G401 (cell line): ENCODE measurements around the gene HCN2. TPM values are rescaled to one million over a fixed set of nuclear protein-coding genes. Genes with fewer than 3 reads are reported as not detected.
"Not testable (repeated sequence)": the region's sequence is repeated elsewhere in the genome, so short reads cannot be mapped to it uniquely, and the experiment has no call there.

Experiments used
- DNase-seq: peaks from one replicate; pipeline ENCODE4 v3.0.0-alpha.2; 2015; ENCODE audit warnings: low spot score
- in situ Hi-C: cut with HindIII; loops from 2 replicates; pipeline ENCODE4 v1.10.0; 2016; ENCODE audit warnings: low sequenced_read_pairs, mixed read lengths
- total RNA-seq: library from RNA; depleted of rRNA; stranded (reverse); fragments of >200 nt; shearing (Covaris generic); gene quantifications from 2 replicates; pipeline ENCODE4 v1.2.3, GENCODE V29; 2014

The HCN2 gene
- total RNA-seq, 1 experiment from 2014 or later = 6.0 TPM

DNA sequence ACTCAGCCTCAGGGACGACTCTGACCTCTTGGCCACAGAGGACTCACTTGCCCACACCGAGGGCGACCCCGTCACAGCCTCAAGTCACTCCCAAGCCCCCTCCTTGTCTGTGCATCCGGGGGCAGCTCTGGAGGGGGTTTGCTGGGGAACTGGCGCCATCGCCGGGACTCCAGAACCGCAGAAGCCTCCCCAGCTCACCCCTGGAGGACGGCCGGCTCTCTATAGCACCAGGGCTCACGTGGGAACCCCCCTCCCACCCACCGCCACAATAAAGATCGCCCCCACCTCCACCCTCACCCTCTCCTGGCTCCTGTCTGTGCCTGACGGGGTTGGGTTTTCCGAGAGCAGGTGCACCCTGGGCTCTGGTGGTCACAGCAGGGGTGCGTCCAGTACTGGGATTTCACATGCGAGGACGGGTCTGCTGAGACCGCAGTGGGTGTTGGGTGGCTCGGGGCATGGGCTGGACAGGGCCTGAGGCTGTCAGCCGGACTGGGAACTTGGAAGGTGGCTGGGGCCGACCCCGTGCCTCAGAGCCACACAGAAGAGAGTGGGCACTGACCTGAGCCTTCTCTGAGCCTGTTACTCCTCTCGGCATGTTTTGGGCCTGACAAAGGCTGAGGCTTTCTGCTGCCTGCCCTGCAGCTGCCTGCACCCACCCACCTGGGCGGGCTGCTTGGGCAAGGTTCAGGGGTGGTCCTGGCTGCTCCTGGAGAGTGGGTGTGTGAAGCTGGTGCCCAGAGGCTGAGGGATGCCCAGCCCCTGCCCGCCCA, 6.3 kb upstream of the HCN2 start:
- no peak for DNase-seq
- in situ Hi-C loops = no loop called here

DNA sequence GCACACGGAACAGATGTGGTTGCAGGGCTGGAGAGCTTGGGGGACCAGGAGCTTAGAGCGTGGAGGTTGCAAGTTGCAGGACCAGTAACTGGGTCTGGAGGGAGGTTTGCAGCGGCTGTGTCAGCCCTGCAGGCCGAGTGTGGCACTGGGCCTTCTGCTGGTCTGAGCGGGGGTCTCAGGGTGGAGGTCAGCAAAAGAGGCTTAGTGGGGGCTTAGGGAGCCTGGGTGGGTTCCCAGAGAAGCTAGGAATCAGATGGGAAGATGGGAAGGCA, 5.8 kb upstream of the HCN2 start:
- no peak for DNase-seq
- in situ Hi-C loops = no loop called here

DNA sequence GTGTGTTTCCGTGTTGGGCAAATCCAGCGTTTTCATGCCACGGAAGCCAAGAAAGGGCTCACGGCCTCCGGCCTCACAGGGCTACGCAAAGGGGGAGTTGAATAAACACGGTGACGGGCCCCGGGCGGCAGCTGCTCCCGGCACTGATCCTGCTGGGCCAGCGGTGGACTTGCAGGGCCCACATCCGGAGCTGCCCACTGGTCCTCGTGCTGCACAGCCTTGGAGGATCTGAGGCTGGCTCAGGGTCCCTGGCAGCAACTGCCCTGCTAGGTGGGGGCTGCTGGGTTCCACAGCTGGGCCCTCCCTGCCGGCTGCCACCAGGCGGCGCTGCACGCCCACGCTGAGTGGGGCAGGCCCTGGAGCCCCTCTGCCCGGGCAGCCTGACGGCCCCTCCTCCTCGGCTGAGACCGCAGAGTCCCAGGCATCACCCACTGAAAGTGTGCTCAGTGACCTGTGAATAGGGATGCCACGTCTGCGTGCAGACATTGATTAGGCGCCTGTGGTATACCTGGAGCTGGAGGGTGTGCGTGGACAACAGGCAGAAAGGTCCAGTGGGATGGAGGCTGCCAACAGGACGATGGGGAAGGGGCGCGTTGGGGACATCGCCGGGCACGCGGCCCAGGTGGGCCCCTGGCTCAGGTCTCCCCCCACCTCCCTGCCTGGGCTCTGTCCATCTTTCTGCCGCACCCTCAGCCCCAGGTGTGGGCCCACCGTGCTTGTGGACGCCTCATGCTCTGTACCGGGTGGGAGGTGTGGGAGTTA, 5.3 kb upstream of the HCN2 start:
- DNase-seq = no peak
- in situ Hi-C loops = no loop called here

DNA sequence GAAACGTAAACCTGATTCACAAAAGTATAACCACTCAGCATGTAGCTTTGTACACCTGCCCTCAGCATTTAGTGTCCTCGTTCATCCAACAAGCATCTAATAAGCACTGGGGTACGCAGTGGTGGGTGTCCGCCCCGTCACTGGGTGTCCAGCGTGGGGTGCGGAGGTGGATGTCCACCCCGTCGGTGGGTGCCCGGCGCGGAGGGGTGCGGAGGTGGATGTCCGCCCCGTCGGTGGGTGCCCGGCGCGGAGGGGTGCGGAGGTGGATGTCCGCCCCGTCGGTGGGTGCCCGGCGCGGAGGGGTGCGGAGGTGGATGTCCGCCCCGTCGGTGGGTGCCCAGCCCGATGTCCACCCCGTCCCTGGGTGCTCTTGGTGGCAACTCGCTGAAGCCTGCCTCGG, 4.5 kb upstream of the HCN2 start:
- in situ Hi-C loops, DNase-seq: not testable (repeated sequence)

GRCh38 chr19:585551-586110, 4.0 kb upstream of the HCN2 start:
- in situ Hi-C loops = no loop called here
- DNase-seq = no peak

GRCh38 chr19:588093-588740, 1.5 kb upstream of the HCN2 start:
- DNase-seq = peak; percentile 58
- in situ Hi-C loops = no loop called here

DNA sequence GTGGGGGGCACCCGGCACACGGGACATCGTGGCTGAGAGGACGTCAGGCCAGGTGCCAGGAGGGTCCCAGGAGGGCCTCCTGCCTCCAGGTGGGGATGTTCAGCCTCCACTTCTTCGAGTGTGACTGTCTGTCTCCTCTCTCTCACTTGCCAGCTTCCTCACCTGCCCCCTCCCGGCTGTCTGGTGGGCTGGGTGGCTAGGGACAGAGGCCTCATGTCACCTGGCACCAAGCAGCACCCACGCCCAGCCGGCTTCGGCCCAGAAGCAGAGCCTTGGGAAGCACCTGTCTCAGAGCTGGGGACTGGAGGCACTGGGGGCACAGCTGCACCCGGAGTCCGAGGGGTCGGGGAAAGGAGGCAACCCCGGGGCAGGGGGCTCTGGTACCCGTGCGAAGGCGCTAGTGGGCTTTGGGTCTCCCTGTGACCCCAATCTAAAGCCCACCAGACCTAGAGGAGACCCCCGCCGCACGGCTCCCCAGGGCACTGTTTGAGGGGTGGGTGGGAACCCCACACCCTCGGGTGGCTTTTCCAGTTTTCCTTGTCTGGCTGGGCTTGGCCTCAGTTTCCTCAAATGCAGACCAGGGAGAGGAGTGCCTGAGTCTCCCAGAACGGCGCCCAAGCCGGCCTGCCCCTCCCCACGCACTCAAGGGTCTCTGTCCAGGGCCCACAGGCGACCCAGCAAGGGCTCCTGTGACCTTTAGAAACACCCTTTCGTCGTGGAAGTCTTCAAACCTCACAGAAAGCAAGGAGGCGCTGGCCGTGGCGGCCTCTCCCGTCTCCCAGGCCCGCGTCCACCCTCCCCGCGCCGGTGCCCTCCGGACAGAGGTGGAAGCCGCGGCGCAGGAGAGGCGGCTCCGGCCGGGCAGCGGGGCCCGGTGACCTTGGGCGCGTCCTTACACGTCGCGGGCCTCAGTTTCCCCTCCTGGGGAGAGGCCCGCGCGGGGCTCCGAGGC, 664 bp upstream of the HCN2 start:
- in situ Hi-C loops = no loop called here
- no peak for DNase-seq

DNA sequence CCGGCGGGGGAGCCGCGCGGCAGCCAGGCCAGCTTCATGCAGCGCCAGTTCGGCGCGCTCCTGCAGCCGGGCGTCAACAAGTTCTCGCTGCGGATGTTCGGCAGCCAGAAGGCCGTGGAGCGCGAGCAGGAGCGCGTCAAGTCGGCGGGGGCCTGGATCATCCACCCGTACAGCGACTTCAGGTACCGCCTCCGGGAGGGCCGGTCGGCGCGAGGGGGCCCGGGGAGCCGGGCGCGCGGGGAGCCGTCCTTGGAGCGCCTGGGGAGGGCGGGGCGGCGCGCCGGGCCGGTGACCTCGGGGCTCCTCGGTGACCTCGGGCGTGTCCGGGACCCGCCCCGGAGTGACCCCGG, 690 bp downstream of the HCN2 start:
- no peak for DNase-seq
- in situ Hi-C loops = no loop called here

DNA sequence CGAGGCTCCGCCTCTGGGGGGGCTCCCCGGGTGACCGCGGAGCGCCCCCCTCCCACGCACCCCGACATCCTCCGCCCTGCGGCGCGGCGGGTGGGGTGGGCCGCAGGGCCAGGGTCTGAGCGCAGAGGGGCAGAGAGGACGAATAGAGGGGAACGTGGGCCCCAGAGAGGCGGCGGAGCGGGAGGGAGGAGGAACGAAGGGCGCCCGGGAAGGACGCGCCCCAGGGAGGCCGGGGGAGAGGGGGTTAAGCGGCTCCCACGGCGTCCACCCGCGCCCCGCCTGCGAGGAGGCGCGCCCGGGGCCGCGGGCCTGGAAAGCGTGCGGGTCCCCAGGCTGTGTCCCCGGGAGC, 1.0 kb downstream of the HCN2 start:
- DNase-seq = no peak
- in situ Hi-C loops = no loop called here

DNA sequence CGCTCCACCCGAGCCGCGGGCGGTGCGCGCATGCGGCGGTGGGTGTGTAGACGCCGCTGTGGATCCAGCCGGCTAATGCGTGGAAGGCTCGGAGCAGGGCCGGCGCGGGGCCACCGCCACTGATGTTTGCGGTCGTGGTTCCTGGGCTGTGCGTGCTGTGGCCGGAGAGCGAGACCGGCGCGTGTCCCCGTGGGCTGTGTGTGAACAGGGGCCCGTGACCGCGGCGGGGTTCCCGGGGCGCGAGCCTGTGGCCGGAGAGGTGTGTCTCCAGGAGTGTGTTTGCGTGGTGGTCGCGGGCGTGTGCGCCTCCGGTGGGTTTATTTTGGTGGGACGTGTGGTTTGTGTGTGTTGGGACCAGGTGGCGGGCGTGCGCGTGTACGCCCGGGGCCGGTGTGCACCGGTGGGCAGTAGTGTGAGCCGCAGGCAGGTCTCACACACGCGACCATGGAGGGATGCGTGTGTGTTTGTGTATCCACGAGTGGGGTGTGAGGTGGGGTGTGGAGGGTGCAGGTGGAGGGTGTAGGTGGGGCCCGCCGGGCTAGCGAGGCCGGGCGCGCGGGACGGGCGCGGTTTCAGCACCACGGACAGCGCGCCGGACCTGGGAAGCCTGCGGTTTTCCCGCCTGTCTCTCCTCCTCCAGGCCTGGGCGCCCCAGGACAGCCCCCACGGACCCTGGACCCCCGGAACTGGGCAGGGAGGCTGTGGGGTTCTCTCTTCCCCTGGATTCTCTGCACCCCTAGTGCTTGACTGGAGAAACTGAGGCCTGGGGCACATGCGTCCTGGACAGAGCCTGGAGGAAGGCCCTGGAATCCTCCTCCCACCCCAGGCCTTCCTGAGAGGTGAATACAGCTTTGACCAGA, 1.6 kb downstream of the HCN2 start:
- in situ Hi-C loops = no loop called here
- no peak for DNase-seq

DNA sequence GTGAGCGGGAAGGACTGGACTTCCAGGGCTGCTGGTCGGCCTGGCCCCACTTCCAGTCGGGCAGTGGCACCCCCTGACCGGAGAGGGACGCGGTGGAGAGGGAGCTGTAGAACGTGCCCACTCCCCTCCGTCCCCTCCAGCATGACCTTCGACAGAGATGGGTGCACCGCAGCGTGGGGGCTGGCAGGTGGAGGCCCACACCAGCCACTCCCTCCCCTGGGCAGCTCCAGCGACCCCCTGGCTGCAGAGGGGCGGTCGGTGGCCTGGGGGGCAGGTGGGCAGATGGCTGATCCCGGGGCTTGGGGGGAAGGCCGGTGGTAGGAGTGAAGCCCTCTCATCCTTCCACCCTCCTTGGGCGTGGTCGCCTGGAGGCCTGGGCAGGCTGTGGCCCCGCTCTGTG, 2.4 kb downstream of the HCN2 start:
- in situ Hi-C loops = no loop called here

GRCh38 chr19:593055-593454, 3.4 kb downstream of the HCN2 start:
- in situ Hi-C loops = no loop called here
- DNase-seq = no peak

More for the DNA sequence above, 2.4 kb downstream of the HCN2 start:
- DNase-seq = no peak

DNA sequence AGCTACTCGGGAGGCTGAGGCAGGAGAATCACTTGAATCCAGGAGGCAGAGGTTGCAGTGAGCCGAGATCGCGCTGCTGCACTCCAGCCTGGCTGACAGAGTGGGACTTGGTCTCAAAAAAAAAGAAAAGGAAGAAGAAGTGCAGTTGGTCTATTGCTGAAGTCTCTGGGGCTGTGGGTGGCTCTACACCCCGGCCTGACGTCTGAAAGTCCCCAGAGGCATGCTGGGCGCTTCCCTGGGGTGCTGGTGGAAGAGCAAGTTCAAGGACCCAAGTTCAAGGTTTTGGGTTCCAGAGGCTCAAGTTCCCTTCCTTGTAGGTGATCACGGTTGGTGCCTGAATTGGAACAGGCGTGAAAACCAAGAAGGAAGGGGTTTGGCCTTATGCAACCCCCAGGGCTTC, 3.8 kb downstream of the HCN2 start:
- in situ Hi-C loops = no loop called here
- no peak for DNase-seq

- no peak for DNase-seq
- in situ Hi-C loops = no loop called here
Measured at GRCh38 chr19:594265-594870, 4.7 kb downstream of the HCN2 start.

DNA sequence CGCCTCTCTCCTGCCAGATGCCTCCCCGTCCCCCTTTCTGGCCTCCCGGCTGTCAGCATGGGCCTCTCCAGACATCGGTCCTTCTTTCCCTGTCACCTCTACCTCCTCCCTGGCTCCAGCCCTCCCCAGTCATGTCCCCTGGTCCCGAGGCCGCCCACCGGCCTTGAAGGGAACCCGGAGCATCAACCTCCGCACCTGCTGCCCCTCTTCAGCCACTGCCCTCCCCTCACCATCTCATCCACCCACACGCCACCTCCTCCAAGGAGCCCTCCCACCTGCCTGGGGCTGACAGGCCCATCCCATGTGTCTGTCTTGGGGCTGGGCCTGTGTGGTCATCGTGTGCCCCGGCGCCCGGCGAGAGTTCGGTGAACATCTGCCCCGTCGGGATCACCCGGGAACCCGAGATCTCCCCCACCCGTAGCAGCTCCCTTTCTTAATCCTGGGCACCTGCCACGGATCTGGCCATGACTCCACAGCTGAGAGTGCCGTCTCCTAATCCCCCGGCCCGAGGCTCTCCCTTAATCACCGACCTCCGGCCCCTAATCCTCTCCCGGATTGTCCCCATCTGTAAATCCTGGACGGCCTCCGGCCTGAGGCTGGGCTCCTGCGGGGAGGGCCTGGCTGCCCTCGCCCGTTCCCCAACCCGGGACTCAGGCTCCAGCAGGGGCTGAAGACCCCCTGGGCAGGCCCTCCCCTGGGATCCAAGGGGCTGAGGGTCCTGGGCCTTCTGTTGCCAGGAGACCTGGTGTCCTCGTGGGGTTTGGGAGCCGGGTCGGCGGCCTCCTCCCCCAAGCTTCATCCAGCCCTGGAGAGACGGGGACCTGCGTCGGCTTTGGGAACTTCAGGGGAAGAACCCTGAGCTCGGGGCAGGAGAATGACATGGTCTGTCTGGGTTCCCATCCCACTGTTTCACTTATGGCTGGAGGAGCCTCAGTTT, 5.9 kb downstream of the HCN2 start:
- no peak for DNase-seq
- in situ Hi-C loops = no loop called here

DNA sequence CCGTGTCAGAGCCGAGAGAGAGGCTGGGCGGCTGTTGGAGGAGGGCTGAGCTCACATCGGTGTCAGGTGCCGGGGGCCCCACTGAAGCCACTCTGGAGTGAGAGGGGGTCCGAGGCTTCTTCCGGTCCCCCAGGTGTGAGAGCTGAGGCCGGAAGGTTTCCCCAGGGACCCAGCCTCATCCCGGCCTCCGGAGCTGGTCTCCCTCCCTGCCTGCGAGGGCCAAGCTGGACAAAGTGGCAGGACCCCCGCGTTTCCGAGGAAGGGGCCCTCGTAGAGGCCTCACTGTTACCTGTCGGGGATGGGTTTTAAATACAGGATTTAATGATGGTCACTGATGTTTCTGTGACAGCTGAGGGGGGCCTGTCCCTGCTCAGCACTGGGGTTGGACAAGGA, 6.6 kb downstream of the HCN2 start:
- in situ Hi-C loops = no loop called here
- no peak for DNase-seq
